ENCODE data around the gene SEMA6B. TPM values are rescaled to one million over a fixed set of nuclear protein-coding genes. Genes with fewer than 3 reads are reported as not detected.

The SEMA6B gene
- total and polyA plus RNA-seq, 10 of the 15 experiments (the other 5 are each of a cell fraction or from before 2014, with no cell fraction given), result 0.13 TPM; not detected in 9

DNA sequence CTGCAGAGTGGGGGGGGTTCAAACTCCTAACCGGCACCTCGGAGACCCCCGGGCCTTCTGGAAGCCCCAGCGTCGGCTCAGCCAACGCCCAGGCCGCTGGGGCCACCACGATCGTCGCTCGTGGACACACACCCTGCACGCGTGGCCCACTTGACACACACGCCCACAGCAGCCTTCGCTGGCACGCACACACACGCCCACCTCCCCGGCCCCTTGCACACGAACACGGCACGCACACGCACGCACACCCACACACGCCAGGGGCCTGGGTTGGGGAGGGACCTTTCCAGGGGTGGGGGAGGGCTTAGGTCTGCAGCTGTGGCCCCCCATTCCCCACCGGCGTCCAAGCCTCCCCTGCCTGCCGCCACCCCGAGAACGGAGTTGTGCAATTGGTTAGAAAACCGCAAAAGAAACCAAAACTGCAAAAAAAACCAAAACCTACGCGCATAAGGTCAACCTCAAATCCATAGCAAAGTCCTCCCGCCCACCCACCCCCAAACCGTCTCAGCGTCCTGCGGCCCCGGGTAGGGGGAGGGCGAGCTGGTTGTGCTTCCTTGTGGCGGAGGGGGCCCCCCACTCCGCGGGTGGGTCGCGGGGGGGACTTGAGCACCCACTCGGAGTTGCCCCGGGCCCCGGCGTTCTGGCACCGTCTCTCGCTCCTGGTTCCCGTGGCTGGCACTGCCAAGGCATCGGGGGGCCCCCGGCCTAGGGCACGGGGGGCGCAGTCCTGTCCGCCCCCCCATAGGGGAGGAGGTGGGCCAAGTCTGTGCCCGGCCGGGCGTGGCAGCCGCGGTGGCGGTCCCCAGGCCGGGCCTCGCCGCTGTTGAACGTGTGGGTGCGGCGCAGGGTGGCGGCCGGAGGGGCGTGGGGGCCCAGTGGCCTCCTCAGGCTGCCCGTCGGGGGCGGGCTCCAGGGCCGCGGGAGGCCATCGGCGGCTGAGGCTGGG lies 16.3 kb downstream of the SEMA6B start (continued):
- TF ChIP-seq, protein P1, sequence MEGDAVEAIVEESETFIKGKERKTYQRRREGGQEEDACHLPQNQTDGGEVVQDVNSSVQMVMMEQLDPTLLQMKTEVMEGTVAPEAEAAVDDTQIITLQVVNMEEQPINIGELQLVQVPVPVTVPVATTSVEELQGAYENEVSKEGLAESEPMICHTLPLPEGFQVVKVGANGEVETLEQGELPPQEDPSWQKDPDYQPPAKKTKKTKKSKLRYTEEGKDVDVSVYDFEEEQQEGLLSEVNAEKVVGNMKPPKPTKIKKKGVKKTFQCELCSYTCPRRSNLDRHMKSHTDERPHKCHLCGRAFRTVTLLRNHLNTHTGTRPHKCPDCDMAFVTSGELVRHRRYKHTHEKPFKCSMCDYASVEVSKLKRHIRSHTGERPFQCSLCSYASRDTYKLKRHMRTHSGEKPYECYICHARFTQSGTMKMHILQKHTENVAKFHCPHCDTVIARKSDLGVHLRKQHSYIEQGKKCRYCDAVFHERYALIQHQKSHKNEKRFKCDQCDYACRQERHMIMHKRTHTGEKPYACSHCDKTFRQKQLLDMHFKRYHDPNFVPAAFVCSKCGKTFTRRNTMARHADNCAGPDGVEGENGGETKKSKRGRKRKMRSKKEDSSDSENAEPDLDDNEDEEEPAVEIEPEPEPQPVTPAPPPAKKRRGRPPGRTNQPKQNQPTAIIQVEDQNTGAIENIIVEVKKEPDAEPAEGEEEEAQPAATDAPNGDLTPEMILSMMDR (IDR thresholded peaks at IDR 0.05 in 2 of 3, conservative IDR thresholded peaks at IDR 0.05 in 1 of 3; ENCODE audit: control insufficient read depth in 2 of 3, extremely low read depth in 1 of 3, insufficient read depth in 1 of 3, low read depth in 3 of 3, low read length in 3 of 3), result no peak
- TF ChIP-seq CHD4 (IDR thresholded peaks at IDR 0.05) (no peak), ESRRA (IDR thresholded peaks at IDR 0.05; ENCODE audit: low read length) (no peak), HDAC2 (IDR thresholded peaks at IDR 0.05) (no peak), BACH1 (IDR thresholded peaks at IDR 0.05; ENCODE audit: borderline replicate concordance) (no peak), EGR1 (IDR thresholded peaks at IDR 0.05; ENCODE audit: borderline replicate concordance in 1 of 2, low read depth in 2 of 2, low read length in 2 of 2) (no peak), SUPT20H (IDR thresholded peaks at IDR 0.05; ENCODE audit: borderline replicate concordance, control insufficient read depth, low read depth, low read length) (no peak), JUND (IDR thresholded peaks at IDR 0.05; ENCODE audit: low read depth, low read length) (no peak), TBL1XR1 (IDR thresholded peaks at IDR 0.05; ENCODE audit: low read depth, low read length) (no peak), SMC3 (IDR thresholded peaks at IDR 0.05; ENCODE audit: borderline replicate concordance, low read length) (no peak), ZZZ3 (IDR thresholded peaks at IDR 0.05; ENCODE audit: control insufficient read depth, insufficient read length, low read depth) (no peak)
- TF ChIP-seq, protein P2, sequence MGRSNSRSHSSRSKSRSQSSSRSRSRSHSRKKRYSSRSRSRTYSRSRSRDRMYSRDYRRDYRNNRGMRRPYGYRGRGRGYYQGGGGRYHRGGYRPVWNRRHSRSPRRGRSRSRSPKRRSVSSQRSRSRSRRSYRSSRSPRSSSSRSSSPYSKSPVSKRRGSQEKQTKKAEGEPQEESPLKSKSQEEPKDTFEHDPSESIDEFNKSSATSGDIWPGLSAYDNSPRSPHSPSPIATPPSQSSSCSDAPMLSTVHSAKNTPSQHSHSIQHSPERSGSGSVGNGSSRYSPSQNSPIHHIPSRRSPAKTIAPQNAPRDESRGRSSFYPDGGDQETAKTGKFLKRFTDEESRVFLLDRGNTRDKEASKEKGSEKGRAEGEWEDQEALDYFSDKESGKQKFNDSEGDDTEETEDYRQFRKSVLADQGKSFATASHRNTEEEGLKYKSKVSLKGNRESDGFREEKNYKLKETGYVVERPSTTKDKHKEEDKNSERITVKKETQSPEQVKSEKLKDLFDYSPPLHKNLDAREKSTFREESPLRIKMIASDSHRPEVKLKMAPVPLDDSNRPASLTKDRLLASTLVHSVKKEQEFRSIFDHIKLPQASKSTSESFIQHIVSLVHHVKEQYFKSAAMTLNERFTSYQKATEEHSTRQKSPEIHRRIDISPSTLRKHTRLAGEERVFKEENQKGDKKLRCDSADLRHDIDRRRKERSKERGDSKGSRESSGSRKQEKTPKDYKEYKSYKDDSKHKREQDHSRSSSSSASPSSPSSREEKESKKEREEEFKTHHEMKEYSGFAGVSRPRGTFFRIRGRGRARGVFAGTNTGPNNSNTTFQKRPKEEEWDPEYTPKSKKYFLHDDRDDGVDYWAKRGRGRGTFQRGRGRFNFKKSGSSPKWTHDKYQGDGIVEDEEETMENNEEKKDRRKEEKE (IDR thresholded peaks at IDR 0.05), result no peak
- TF ChIP-seq, protein P3, sequence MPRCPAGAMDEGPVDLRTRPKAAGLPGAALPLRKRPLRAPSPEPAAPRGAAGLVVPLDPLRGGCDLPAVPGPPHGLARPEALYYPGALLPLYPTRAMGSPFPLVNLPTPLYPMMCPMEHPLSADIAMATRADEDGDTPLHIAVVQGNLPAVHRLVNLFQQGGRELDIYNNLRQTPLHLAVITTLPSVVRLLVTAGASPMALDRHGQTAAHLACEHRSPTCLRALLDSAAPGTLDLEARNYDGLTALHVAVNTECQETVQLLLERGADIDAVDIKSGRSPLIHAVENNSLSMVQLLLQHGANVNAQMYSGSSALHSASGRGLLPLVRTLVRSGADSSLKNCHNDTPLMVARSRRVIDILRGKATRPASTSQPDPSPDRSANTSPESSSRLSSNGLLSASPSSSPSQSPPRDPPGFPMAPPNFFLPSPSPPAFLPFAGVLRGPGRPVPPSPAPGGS (IDR thresholded peaks at IDR 0.05; ENCODE audit: borderline replicate concordance, insufficient read depth, low read depth, low read length, poor library complexity, severe bottlenecking), result peak; percentile 97
- TF ChIP-seq, protein P4, sequence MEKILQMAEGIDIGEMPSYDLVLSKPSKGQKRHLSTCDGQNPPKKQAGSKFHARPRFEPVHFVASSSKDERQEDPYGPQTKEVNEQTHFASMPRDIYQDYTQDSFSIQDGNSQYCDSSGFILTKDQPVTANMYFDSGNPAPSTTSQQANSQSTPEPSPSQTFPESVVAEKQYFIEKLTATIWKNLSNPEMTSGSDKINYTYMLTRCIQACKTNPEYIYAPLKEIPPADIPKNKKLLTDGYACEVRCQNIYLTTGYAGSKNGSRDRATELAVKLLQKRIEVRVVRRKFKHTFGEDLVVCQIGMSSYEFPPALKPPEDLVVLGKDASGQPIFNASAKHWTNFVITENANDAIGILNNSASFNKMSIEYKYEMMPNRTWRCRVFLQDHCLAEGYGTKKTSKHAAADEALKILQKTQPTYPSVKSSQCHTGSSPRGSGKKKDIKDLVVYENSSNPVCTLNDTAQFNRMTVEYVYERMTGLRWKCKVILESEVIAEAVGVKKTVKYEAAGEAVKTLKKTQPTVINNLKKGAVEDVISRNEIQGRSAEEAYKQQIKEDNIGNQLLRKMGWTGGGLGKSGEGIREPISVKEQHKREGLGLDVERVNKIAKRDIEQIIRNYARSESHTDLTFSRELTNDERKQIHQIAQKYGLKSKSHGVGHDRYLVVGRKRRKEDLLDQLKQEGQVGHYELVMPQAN (conservative IDR thresholded peaks at IDR 0.05), result no peak
- TF ChIP-seq, protein P5, sequence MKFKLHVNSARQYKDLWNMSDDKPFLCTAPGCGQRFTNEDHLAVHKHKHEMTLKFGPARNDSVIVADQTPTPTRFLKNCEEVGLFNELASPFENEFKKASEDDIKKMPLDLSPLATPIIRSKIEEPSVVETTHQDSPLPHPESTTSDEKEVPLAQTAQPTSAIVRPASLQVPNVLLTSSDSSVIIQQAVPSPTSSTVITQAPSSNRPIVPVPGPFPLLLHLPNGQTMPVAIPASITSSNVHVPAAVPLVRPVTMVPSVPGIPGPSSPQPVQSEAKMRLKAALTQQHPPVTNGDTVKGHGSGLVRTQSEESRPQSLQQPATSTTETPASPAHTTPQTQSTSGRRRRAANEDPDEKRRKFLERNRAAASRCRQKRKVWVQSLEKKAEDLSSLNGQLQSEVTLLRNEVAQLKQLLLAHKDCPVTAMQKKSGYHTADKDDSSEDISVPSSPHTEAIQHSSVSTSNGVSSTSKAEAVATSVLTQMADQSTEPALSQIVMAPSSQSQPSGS (IDR thresholded peaks at IDR 0.05; ENCODE audit: low read length), result no peak
- TF ChIP-seq, protein P6, sequence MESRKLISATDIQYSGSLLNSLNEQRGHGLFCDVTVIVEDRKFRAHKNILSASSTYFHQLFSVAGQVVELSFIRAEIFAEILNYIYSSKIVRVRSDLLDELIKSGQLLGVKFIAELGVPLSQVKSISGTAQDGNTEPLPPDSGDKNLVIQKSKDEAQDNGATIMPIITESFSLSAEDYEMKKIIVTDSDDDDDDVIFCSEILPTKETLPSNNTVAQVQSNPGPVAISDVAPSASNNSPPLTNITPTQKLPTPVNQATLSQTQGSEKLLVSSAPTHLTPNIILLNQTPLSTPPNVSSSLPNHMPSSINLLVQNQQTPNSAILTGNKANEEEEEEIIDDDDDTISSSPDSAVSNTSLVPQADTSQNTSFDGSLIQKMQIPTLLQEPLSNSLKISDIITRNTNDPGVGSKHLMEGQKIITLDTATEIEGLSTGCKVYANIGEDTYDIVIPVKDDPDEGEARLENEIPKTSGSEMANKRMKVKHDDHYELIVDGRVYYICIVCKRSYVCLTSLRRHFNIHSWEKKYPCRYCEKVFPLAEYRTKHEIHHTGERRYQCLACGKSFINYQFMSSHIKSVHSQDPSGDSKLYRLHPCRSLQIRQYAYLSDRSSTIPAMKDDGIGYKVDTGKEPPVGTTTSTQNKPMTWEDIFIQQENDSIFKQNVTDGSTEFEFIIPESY (IDR thresholded peaks at IDR 0.05), result no peak

Data from GM12878 (cell line).